Left ventricle myocardium inferior (tissue), 1 donor: ENCODE data around the gene ATG16L1. TPM values are rescaled to one million over a fixed set of nuclear protein-coding genes. Genes with fewer than 3 reads are reported as not detected.

Experiments used
- DNase-seq: peaks from one replicate; pipeline ENCODE4 v3.0.0-alpha.2; 2020
- H3K27ac ChIP-seq: fragments of 200-600 bp; replicated peaks from 2 replicates; pipeline ENCODE4 v1.8.0; 2021
- H3K27me3 ChIP-seq: fragments of 200-600 bp; 2 replicates; pipeline ENCODE4 v1.8.0; 2021; ENCODE audit warnings: low read depth
- H3K36me3 ChIP-seq: fragments of 200-600 bp; 2 replicates; pipeline ENCODE4 v1.8.0; 2021
- H3K4me1 ChIP-seq: fragments of 200-600 bp; 2 replicates; pipeline ENCODE4 v1.8.0; 2021
- H3K4me3 ChIP-seq: fragments of 200-600 bp; 2 replicates; pipeline ENCODE4 v1.8.0; 2021; ENCODE audit warnings: mild to moderate bottlenecking, moderate library complexity
- H3K9me3 ChIP-seq: fragments of 200-600 bp; replicated peaks from 2 replicates; pipeline ENCODE4 v1.8.0; 2021
- CTCF ChIP-seq: fragments of 200-600 bp; IDR thresholded peaks from 2 replicates; pipeline ENCODE4 v1.8.0; 2021; ENCODE audit warnings: antibody characterized with exemption, mild to moderate bottlenecking, borderline replicate concordance
- intact Hi-C: fragments of 100-400 bp; cut with micrococcal nuclease; formaldehyde crosslinking; loops from one replicate; pipeline ENCODE4 v1.11.0; 2022
- total RNA-seq: library from RNA; stranded (reverse); fragmentation: NEBNext Ultra II Directional; extraction: Animal tissue kit (Norgen Biotek cat#: 25700); gene quantifications from one replicate; pipeline ENCODE4 v1.2.1, GENCODE V29; 2021
- donor health status: DM: no; HTN: yes; CAD: no; lungs with severe emphysema.

The ATG16L1 gene
- total RNA-seq, 1 donor from 2014 or later = 18.6 TPM

GRCh38 chr2:233312874-233313273 lies 61.4 kb downstream of the ATG16L1 start:
- Histone ChIP-seq H3K27me3 (peaks cover 6% of the 10 kb centered on the region), H3K27ac (no peak overlapping the region), H3K9me3 (no peaks in the 10 kb centered on the region), H3K36me3 (no peaks in the 10 kb centered on the region), H3K4me3 (no peak overlapping the region), H3K4me1 (no peaks in the 10 kb centered on the region)
- no peak for TF ChIP-seq CTCF
- intact Hi-C loops = no loop called here
- DNase-seq = no peak

GRCh38 chr2:233314180-233314925 lies 62.9 kb downstream of the ATG16L1 start:
- Histone ChIP-seq H3K4me3 (no peak overlapping the region), H3K36me3 (no peaks in the 10 kb centered on the region), H3K27ac (no peak overlapping the region), H3K9me3 (no peaks in the 10 kb centered on the region), H3K4me1 (no peaks in the 10 kb centered on the region), H3K27me3 (peaks cover 15% of the 10 kb centered on the region)
- DNase-seq = no peak
- TF ChIP-seq CTCF = no peak
- intact Hi-C loops = no loop called here

GRCh38 chr2:233317196-233317943 lies 65.9 kb downstream of the ATG16L1 start:
- no peaks in the 10 kb centered on the region for H3K9me3 ChIP-seq
- no peak for DNase-seq
- intact Hi-C loops = no loop called here
- H3K27ac ChIP-seq = no peak overlapping the region
- no peak for TF ChIP-seq CTCF
- H3K4me1 ChIP-seq = no peaks in the 10 kb centered on the region
- H3K4me3 ChIP-seq = no peak overlapping the region
- peaks cover 30% of the 10 kb centered on the region for H3K27me3 ChIP-seq
- no peaks in the 10 kb centered on the region for H3K36me3 ChIP-seq

GRCh38 chr2:233319256-233319655 lies 67.8 kb downstream of the ATG16L1 start:
- no peaks in the 10 kb centered on the region for H3K4me1 ChIP-seq

DNA sequence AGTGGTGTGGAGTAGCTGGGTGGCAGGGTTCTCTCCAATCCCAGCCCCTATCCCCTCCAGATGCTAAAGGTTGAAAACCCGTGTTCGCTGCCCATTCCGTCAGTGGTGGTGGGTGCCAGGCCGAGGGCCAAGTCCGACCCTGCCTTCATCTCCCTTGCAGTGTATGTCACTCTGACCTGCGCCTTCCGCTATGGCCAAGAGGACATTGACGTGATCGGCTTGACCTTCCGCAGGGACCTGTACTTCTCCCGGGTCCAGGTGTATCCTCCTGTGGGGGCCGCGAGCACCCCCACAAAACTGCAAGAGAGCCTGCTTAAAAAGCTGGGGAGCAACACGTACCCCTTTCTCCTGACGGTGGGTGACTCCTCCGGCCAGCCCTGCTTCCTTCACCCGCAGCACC lies 69.0 kb downstream of the ATG16L1 start:
- no peak for TF ChIP-seq CTCF
- DNase-seq = no peak
- no peak overlapping the region for H3K4me3 ChIP-seq
- intact Hi-C loops = no loop called here
- no peaks in the 10 kb centered on the region for H3K36me3 ChIP-seq
- H3K27ac ChIP-seq = no peak overlapping the region
- H3K9me3 ChIP-seq = no peaks in the 10 kb centered on the region
- H3K27me3 ChIP-seq = peaks cover 31% of the 10 kb centered on the region
- no peaks in the 10 kb centered on the region for H3K4me1 ChIP-seq

More at GRCh38 chr2:233319256-233319655, 67.8 kb downstream of the ATG16L1 start:
- Histone ChIP-seq H3K27me3 (peaks cover 32% of the 10 kb centered on the region), H3K36me3 (no peaks in the 10 kb centered on the region), H3K9me3 (no peaks in the 10 kb centered on the region), H3K4me3 (no peak overlapping the region), H3K27ac (no peak overlapping the region)
- intact Hi-C loops = no loop called here
- DNase-seq = no peak
- no peak for TF ChIP-seq CTCF
